ENCODE data around the gene TPST1. TPM values are rescaled to one million over a fixed set of nuclear protein-coding genes. Genes with fewer than 3 reads are reported as not detected.

TPST1 gene
- total RNA-seq, 1 donor: 137 TPM

DNA sequence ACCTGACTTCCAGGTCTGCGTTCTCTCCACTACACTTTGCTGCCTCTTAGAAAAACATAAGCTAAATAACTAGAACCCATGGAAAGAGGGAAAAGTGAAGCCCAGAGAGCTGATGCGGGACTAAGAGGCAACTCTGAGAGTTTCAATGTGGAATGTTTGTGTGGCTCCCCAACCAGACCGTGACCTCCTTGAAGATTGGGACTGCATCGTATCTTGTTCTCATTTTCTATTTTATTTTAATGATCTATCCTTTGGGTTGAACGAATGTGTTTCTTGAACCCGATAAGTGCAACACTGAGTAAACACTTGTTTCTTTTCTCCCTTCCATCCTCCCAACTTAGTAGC, 77.4 kb downstream of the TPST1 start:
- Histone ChIP-seq H4K20me1 (ENCODE audit: insufficient read depth, low read length) (no peaks in the 10 kb centered on the region), H3K4me3 (ENCODE audit: insufficient read depth, low read length) (no peak overlapping the region), H3K36me3 (ENCODE audit: insufficient read depth, low read length) (no peaks in the 10 kb centered on the region), H3K9me3 (ENCODE audit: low read depth, low read length) (no peaks in the 10 kb centered on the region), H2AFZ (ENCODE audit: low read length) (no peak overlapping the region), H3K27ac (ENCODE audit: low read depth, low read length) (peak overlapping the region; percentile 90), H3K27me3 (ENCODE audit: insufficient read depth, low read length) (no peaks in the 10 kb centered on the region), H3K4me2 (ENCODE audit: insufficient read depth, low read length) (peak overlapping the region; percentile 56), H3K79me2 (ENCODE audit: insufficient read depth, low read length) (peaks cover 67% of the 10 kb centered on the region), H3K4me1 (ENCODE audit: insufficient read depth, low read length) (peaks cover 46% of the 10 kb centered on the region)
- TF ChIP-seq, protein P1, sequence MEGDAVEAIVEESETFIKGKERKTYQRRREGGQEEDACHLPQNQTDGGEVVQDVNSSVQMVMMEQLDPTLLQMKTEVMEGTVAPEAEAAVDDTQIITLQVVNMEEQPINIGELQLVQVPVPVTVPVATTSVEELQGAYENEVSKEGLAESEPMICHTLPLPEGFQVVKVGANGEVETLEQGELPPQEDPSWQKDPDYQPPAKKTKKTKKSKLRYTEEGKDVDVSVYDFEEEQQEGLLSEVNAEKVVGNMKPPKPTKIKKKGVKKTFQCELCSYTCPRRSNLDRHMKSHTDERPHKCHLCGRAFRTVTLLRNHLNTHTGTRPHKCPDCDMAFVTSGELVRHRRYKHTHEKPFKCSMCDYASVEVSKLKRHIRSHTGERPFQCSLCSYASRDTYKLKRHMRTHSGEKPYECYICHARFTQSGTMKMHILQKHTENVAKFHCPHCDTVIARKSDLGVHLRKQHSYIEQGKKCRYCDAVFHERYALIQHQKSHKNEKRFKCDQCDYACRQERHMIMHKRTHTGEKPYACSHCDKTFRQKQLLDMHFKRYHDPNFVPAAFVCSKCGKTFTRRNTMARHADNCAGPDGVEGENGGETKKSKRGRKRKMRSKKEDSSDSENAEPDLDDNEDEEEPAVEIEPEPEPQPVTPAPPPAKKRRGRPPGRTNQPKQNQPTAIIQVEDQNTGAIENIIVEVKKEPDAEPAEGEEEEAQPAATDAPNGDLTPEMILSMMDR (IDR thresholded peaks at IDR 0.05; ENCODE audit: extremely low read depth, low read depth, low read length): no peak
- no peak for DNase-seq (ENCODE audit: insufficient read length, low spot score, missing footprints)

GRCh38 chr7:66283003-66283920, 78.1 kb downstream of the TPST1 start:
- peak overlapping the region; percentile 56 for H3K4me2 ChIP-seq (ENCODE audit: insufficient read depth, low read length)
- no peaks in the 10 kb centered on the region for H3K9me3 ChIP-seq (ENCODE audit: low read depth, low read length)
- DNase-seq (ENCODE audit: insufficient read length, low spot score, missing footprints): peak; percentile 76
- H3K36me3 ChIP-seq (ENCODE audit: insufficient read depth, low read length): no peaks in the 10 kb centered on the region
- no peak overlapping the region for H2AFZ ChIP-seq (ENCODE audit: low read length)
- H3K27me3 ChIP-seq (ENCODE audit: insufficient read depth, low read length): no peaks in the 10 kb centered on the region
- peaks cover 43% of the 10 kb centered on the region for H3K4me1 ChIP-seq (ENCODE audit: insufficient read depth, low read length)
- H4K20me1 ChIP-seq (ENCODE audit: insufficient read depth, low read length): no peaks in the 10 kb centered on the region
- TF ChIP-seq, protein P1 (IDR thresholded peaks at IDR 0.05; ENCODE audit: extremely low read depth, low read depth, low read length): no peak
- H3K79me2 ChIP-seq (ENCODE audit: insufficient read depth, low read length): peaks cover 60% of the 10 kb centered on the region
- peak overlapping the region; percentile 90 for H3K27ac ChIP-seq (ENCODE audit: low read depth, low read length)
- H3K4me3 ChIP-seq (ENCODE audit: insufficient read depth, low read length): no peak overlapping the region

DNA sequence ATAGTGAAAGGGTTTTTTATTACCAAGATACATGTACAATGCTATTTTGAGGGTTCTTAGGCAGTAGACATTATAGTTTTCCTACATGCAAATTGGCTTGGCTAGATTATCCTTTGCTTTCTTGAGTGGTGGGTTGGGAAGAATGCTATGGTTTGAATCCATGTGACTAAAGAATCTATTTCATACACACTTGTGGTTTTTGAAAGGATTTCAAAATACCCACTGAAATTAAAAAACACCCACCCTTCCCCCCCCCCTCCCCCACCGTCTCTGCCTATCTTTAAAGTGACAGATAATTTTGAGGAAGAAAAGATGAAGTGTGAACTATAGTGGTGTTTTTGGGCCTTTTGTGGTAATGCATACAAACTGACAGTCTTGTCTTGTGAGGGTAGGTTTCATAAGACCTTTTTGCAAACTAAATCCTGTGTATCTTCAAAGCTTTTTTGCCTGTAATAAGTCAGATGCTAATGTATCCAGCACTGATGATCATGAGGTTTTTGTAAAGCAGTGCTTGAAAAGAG, 90.9 kb downstream of the TPST1 start:
- peak; percentile 68 for DNase-seq (ENCODE audit: insufficient read length, low spot score, missing footprints)
- Histone ChIP-seq H3K4me1 (ENCODE audit: insufficient read depth, low read length) (peaks cover 24% of the 10 kb centered on the region), H3K27me3 (ENCODE audit: insufficient read depth, low read length) (no peaks in the 10 kb centered on the region), H2AFZ (ENCODE audit: low read length) (no peak overlapping the region), H4K20me1 (ENCODE audit: insufficient read depth, low read length) (no peaks in the 10 kb centered on the region), H3K79me2 (ENCODE audit: insufficient read depth, low read length) (peaks cover 51% of the 10 kb centered on the region), H3K36me3 (ENCODE audit: insufficient read depth, low read length) (no peaks in the 10 kb centered on the region), H3K9me3 (ENCODE audit: low read depth, low read length) (no peaks in the 10 kb centered on the region), H3K4me2 (ENCODE audit: insufficient read depth, low read length) (peak overlapping the region; percentile 34), H3K4me3 (ENCODE audit: insufficient read depth, low read length) (no peak overlapping the region), H3K27ac (ENCODE audit: low read depth, low read length) (peak overlapping the region; percentile 54)
- TF ChIP-seq, protein P1 (IDR thresholded peaks at IDR 0.05; ENCODE audit: extremely low read depth, low read depth, low read length): no peak

- DNase-seq (ENCODE audit: insufficient read length, low spot score, missing footprints): peak; percentile 56
- Histone ChIP-seq H4K20me1 (ENCODE audit: insufficient read depth, low read length) (no peaks in the 10 kb centered on the region), H3K27me3 (ENCODE audit: insufficient read depth, low read length) (no peaks in the 10 kb centered on the region), H3K4me3 (ENCODE audit: insufficient read depth, low read length) (no peak overlapping the region), H3K9me3 (ENCODE audit: low read depth, low read length) (no peaks in the 10 kb centered on the region), H3K4me2 (ENCODE audit: insufficient read depth, low read length) (peak overlapping the region; percentile 32), H2AFZ (ENCODE audit: low read length) (no peak overlapping the region), H3K27ac (ENCODE audit: low read depth, low read length) (peak overlapping the region; percentile 54), H3K36me3 (ENCODE audit: insufficient read depth, low read length) (no peaks in the 10 kb centered on the region), H3K4me1 (ENCODE audit: insufficient read depth, low read length) (peaks cover 24% of the 10 kb centered on the region), H3K79me2 (ENCODE audit: insufficient read depth, low read length) (peaks cover 56% of the 10 kb centered on the region)
- TF ChIP-seq, protein P1 (IDR thresholded peaks at IDR 0.05; ENCODE audit: extremely low read depth, low read depth, low read length): no peak
Observed at GRCh38 chr7:66296557-66296956, 91.4 kb downstream of the TPST1 start.

Data from osteoblast (primary cell).